Stimulated activated CD8-positive, alpha-beta memory T cell treated with anti-CD3 and anti-CD28 coated beads, Interleukin-2, amount 100 ng/mL, for 1 hour (primary cell): ENCODE results near the gene PHB1.
A peak's percentile ranks its signal among the peaks of the same experiment; 100 is the strongest.

Source experiments
- DNase-seq, 2 donors: peaks; one replicate each; pipeline ENCODE4 v3.0.0-alpha.2; 2020; ENCODE audit warnings: low read depth in 2 of 2

Gene PHB1

DNA sequence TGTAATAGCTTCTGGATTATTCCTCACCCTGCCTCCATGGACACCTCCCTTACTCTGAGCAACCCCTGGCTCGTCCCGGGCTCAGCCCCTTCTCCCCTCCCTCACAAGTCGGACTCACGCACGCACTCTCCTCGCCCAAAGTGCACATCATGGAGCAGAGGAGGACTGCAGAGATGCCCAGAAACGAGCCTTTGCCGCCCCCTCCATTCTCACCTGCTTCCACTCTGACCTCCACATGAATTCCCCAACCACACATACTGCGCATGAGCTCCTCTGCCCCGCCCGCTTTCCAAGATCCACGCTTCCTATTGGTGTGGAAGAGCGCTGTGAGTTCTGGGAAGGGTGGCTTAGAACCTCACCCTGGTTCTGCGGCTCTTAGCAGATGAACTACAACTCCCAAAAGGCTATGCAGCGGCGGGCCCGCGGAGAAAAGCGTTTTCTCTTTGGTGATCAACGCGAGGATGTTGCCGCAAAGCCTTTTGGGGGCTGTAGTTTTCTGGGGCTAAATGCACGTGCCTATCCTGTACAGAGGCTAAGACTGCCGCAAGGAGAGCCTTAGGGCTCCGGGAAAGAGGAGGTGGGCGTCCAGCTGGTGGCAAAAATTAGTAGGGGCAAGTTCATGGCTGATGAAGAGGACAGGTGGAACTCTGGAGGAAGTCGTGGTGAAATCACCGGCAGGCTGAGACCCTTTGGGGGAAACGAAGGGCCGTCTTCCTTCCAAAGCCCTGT lies at the start of gene PHB1:
Gene PHB1, minus strand, starts transcription at position 261 of the 729 bp plus-strand sequence. CDS start 1,618 bp downstream, outside the sequence.
- DNase-seq = peak; percentile 83 to 86

DNA sequence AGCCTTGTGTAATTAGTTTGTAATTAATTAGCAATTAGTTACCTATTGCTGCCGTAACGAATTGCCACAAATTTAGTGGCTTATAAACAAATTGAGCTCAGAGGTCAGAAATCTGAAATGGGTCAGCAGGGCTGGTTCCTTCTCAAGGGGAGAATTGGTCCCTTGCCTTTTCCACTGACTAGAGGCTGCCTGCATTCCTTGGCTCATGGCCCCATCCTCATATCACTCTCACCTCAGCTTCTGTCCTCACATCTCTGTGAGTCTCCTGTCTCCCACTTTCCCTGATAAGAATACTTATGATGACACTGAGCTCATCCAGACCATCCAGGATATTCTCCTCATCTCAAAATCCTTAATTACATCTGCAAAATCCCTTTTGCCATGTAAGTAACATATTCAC lies 49.4 kb upstream of the PHB1 start:
- DNase-seq = no peak

DNA sequence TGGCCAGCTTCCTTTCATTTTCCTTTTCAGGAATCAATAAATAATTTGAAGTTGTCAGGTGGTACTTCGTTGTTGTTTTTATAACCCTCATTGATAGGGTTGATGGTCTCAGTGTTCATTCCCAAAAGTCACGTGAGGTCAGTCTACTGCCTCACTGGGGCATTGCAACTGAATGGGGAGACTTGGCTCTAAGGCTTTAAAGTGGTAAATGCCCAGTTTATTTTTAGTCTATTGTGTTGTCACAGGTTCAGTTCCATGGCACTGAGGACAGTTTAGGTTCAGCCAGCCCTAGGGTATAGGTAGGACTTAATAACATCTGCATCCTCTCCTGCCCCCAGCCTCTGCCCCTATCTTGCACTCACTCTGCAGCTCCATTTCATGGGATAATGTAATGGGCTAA lies 46.9 kb upstream of the PHB1 start:
- DNase-seq = no peak

DNA sequence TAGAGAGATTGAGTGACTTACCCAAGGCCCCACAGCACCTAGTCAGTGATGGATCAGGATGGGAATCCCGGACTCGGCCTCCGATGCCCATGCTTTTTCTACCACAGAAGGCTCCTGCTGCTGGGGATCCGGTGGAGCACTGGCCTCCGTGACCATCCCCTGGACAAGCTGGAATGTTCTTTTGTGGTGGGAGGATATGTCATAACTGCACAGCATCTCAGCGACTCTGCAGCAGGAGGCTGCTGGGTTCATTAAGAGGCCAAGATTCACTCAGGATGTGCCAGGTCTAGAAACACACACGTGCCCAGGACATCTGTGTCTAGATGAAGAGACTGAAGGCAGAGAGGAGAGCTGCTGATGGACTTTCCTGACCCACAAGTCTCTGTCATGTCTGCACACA lies 45.7 kb upstream of the PHB1 start:
- DNase-seq = no peak

DNA sequence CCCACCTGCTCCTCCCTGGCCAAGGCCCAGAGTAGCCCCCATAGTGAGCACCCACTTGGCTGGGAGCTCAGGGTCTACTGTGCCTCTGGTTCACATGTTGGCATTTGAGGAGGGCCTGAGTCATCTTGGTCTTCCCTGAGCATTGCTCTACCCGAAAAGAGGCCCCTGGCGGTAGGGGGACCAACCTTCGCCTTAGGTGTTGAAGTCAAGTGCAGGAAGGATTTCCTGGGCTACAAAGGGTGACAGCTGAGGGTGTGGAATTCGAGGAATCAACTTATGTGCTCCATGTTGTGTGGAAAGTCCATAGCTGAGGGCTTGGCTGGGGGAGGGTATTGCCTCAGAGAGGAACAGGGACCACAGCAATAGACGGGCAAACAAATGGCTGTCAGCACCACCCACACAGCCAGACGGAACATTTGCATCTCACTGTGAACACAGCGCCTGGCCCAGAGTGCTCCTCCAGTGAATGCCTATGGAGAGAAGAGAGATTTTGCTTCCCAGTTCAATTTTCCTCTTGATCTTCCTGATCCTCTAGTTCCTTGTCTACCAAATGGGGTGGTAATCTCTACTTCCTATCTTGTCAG lies 44.8 kb upstream of the PHB1 start:
- DNase-seq = no peak

DNA sequence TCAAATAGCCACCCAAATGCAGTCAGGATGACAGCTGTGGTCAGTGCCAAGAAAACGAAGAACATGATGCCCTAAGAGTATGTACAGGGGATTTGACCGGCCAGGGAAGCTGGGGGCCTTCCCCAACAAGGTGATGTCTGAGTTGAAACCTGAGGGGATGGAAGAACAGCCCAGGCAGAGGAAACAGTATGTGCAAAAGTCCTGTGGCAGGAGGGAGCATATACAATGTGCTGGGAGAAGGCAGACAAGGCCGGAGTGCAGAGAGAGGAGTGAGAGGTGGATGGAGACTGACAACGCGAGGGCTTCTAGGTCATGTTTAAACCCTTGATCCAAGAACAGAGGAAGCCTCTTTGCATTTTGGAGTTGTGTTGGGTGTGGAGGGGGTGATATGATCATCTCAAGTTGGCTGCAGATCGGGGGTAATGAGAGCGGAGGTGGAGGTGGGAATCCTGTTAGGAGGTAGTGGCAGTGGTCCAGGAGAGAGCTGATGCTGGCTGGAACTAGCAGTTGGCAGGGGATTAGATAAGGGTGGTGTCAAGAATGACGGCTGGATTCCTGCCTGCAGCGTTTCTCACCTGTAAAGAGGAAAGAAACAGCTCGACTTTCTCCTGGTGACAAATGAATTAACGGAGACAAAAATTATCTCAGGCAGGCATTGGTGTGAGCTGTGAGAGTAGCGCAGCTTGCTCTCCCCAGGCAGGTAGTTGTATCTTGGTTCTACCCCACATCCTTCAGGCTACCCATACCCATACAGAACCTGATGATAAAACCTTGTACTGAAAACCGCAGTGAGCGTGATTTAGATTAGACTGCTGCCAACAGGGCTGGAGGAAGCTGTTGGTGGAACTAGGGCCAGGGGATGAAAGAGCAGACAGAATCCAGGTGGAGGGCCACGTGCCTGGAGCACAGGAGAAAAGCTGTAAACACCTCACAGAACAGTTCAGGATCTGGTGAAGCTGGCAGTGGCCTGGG lies 43.2 kb upstream of the PHB1 start:
- DNase-seq = no peak

DNA sequence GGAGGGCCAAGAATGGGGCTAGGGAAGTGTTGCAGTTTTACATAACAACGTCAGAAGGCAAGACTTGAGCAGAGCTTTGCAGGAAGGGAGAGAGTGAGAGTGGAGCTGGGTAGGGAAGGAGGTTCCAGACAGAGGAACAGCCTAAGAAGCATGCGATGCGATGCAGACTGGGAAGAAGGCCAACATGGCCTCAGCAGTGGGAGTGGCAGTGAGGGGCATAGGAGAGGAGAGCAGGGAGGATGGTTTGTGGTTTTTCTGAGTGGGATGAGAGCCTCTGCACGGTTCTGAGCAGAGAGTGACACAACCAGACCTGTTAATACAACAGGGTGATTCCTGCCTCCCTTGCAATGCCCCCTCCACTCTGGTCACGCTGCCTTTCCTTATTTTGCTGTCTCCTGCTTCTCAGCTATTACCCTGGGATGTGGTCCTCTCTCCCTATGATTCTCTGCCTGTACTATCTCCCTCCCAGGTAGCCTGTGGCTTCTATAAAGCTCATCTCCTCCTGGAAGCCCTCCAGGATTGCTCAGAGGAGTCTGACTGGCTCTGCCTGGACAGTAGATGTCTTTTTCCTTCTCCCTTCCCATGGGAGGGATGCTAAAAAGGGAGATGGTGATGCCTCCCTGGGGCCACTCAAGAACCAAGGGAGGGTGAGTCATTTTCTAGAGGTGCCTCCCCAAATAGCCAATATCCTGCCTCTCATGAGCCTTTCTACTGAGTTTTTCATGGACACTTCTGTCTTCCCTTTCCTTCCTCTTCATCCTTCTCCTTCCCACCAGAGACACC lies 41.7 kb upstream of the PHB1 start:
- no peak for DNase-seq

DNA sequence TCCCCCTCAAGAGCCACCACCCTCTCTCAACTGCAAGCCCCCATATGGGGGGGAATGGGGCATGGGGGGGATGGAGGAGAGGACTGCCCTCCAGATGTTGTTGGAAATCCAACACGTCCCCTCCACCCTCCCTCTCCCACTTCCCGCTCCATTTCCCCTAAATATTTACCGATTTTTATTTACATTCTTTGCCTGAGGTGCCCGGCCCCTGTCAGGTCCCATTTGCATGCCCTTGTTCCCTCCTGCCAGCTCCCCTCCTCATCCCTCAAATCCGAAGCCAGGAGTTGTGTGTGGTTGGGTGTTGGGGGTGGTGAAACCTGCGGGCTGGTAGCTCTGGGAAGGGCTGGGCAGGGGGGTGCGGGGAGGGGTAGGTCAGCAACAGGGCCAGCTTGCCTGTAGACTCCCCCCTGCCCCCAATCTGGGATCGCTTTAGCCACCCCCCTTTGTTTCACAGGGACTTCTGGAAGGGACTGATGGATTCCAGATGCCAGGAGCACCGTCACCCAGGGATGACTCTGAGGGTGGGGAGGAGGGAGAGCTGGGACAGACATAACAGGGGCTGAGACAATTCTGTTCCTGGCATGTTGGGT lies 40.7 kb upstream of the PHB1 start:
- no peak for DNase-seq

DNA sequence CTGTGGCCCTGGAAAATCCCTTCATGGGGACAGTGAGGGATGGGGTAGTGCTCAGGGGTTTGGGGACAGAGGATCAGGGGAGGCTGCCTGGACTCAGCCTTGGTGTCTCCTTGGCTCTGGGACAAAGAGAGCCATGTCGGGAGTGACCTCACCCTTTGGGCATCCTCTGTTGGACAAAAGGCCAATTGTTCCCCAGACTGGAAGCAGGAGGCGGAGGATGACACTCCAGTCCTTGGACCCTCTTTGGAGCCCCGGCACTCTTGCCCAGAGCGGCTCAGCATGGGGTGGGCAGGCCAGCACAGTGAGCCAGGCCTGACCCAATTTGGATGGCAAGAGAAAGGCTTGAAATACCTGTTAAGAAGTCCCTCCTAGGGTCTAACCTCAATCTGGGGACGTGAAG lies 39.4 kb upstream of the PHB1 start:
- DNase-seq = no peak

DNA sequence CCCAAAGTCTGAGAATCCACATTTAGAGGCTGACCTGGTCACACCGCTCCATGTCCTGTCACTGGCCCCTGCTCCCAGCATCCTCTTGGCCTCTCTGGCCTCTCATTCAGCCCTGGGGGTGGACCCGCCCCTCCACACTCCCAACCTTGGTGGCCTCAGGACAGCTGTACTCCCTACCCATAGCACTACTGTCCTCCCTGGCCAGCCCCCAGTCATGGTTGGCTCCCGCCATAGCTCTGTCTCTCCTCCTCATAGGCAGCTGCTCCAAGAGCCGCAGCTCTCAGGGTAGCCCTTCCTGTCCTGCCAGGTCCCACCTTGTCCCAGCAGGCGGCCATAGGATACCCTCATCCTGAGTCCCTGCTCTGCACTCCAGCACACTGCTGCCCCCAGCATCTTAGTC lies 38.0 kb upstream of the PHB1 start:
- DNase-seq = no peak

DNA sequence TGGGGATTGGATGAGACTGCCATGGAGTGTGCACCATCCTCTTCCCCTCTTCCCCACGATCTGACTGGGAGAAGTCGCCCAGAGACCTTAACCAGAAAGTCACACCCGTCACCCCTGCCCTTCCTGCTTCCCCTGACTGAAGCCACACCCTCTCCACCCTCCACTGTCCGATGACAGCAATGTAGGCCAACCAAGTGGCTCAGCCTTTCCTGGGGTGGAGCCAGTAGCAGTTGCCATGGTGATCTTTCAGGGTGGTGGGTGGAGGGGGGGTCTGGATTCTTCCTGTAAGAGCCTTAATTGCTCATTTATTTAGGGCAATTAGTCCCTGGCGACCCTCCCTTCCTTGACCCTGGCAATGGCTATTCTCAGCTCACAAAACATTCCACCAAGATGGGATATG lies 37.5 kb upstream of the PHB1 start:
- no peak for DNase-seq

DNA sequence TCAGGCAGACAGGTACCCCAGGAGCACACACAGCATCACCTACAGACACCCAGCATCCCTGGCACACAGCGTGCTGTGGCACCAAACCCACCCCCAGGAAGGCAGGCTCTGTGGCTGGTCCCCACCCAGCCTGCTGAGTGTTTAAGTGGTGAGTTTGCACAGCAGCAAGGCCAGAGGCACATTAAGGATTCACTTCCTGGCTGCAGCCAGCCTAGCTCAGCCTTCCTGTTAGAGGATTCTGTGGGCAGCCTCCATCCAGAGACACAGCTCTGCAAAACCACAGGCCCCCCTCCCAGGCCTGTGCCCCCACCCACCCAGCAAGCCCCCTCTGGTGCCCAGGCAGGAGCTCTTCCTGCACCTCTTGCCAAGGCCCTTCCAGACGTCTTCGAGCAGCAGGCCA lies 36.1 kb upstream of the PHB1 start:
- DNase-seq = no peak

DNA sequence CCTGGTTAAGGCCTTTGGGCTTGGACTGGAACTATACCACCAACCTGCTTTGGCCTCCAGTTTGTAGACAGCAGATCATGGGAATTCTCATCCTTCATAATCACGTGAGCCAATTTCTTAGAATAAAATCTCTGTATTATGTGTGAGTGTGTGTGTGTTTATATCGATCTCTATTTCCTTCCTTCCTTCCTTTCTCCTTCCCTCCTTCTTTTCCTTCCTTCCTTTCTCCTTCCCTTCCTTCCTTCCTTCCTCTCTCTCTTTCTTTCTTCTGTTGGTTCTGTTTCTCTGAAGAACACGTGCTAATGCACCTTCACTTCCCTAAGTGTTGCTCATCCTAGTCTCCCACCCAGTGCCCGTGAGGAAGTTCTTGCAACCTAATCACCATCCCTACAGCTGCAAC lies 35.5 kb upstream of the PHB1 start:
- DNase-seq = no peak

DNA sequence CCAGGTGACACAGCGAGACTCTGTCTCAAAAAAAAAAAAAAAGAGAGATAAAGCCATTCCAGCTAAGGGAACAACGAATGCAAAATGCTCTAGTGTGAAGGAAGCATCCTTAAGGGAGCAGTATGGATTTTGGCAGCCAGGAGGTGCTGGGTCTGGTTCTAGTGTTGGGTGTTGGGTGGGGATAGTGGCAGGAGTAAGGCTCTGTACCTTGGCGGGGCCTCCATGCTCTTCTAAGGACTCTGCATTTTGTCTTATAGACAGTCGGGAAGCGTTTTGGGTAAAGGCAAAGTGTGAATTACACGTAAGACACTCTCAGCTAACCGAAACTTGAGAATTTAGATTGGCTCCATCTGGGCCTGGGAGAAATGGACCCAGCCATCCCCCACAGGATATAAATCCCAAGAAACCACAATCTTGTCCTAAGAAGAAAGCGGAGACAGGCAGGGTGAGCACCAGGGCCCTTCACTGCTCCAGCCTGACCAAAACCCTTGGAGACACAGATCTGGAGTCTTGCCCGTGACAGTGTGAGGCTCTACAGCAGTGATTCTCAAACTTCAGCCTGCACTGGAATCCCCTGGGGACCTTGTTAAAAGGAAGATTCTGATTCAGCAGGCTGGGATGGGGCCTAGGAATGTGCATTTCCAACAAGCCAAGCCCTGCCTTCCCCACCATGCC lies 33.1 kb upstream of the PHB1 start:
- DNase-seq = no peak

DNA sequence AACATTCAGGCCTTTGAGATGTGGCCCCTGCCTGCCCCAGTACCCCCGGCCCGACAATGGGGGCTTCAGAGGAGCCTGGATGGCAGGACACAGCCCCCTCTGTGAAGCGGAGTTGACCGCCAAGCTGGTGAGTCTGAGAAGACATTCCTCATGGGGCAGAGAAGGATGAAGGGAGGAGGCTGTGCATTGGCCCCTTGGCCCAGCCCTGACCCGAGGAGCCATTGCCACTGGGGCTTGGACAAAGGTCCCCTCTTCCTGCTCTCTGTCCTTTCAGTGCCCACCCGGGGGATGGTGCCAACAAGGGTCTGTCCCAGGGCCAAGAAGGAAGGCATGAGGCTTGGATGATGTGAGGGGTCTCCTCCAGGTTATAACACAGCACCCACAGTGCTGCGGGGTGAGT lies 30.9 kb upstream of the PHB1 start:
- no peak for DNase-seq

DNA sequence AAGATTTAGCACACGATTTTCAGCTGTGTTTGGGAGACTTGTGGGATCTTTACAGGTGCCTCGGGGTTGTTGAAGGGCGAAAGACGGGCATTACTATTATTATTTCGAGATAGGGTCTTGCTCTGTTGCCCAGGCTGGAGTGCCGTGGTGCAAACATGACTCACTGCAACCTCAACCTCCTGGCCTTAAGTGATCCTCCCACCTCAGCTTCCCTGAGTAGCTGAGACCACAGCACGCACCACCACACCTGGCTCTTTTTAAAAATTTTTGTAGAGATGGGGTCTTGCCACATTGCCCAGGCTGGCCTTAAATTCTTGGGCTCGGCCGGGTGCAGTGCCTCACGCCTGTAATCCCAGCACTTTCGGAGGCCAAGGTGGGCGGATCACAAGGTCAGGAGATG lies 29.7 kb upstream of the PHB1 start:
- DNase-seq = no peak

DNA sequence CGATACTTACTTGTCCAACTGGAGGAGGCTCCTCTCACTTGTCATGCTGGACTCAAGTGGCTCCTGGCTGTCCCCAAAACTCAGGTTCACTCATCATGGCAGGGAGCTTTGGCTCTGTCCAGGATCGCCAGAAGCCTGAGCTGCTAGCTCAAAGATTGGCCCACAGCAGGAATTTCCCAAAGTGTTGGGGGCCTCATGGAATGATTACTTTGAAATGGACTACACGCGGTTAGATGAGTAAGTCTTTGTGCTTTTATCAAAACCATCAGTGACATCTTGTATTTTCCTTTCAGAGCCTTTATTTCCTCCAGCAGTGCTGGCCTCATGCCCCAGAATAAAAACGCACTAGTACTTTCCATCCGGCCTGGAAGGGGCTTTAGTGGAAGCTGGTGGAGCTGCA lies 29.2 kb upstream of the PHB1 start:
- no peak for DNase-seq

DNA sequence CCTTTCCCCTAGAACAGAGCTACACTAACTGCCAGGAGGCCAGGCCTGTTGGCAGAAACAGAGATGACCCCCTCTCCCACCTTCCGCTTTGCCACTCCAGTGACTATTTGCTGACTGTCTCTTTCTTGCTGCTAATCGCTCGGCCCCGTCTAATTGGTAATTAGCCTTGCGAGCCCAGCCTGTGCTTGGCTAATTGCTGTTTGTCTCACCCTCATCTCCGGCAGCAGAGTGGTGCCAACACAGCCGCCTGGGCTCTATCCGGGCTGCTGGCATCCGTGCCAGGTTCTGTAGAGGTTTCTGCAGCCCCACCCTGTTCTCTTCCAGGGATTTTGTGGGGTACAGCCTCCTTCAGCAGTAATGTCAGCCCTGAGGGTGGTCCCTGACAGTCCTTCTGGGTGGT lies 27.4 kb upstream of the PHB1 start:
- no peak for DNase-seq

DNA sequence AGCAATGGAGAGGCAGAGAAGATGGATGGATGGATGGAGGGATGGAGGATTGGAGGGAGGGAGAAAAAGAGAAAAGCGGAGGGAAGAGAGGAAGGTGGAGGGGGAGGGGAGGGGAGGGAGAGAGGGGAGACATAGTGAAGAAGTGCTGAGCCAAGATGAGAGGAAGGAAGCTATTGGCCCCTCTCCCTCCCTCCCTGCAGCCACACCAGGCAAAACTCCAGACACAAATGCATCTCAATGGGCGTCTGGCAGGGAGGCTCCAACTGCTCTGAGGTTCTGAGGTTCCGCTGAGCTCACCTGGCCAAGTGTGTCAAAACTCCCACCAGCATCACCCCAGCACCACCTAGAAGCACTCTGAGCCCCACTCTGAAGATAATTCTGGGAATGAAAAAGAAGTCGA lies 26.9 kb upstream of the PHB1 start:
- no peak for DNase-seq

DNA sequence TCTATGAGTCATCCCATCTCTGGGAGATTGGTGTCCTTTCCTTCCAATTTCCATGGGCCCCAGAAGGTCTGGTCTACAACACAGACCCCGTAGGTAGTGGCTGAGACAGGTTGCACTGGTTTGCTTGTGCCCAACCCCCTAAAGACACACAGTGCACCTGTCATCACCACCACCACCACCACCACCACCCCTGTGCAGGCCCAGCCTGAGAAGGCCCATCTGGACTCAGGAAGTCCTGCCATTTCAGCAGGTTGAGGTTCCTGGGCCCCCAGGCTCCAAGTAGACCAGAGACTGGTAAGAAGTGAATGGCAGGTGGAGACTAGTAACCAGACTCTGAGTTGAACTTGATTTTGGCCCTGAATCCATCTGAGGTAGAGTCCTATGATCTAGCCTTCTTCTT lies 25.9 kb upstream of the PHB1 start:
- no peak for DNase-seq
